ENCODE data around the gene ARHGAP22.

ARHGAP22 gene

DNA sequence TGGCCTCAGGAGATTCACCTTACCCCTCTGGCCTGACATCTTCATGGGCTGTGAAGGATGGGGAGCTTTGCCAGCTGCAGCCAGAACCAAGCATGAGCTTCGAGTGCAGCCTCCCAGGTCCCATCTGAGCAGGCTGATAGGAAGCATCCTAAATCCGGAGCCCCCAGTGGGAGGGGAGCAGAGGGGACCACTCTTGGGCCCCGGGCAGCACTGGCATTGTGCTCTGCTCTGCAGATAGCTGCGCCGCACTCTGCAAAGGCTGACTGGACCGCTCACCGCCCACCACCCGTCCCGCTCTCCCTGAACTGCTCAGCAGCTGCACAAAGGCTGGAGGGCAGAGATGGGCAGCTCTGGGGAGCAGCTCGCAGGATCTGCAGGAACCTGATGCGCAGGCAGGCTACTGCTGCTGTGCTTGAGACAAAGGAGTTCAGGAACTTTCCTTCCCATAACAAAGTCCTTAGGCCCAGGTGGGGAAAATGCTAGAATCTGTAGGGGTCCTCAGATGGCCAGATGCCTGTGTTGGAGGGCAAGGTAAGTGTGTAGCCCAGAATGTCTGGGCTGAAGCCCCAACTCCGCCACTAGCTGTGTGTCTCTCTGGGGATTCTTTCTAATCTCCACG, 51.8 kb downstream of the ARHGAP22 start:
- no peak for DNase-seq (ENCODE audit: low read depth)

DNA sequence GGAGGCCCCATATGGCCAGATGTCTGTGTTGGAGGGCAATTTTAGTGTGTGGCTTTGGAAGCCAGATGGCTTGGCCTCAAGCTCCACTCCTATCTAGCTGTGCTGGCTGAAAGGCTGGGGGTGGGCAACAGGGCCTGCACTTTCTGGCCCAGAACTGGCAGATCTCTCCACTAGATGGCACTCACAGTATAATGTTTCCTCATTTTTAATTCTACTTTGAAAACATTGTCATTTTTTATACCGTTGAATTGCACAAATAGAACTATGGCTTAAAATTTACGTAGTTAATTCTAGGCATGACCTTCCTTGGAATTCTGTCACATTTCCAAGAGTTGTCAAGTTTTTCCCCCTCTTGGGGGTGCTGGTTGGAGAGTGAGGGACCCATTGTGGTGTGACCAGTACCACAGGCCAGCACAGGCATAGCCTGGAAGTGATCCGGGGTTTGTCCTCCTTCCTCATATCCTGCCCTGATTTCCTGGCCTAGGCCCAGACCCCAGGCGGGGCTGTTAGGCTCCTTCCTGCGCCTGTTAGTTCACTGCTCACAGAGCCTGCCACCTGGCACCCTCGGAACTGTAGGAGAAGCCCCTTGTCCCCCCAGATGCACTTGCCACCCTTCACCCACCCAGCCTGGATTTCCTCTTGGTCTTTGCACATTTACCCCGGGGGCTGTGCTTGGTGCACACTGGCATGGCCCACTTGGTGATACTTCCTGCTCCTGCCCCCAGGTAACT, 52.8 kb downstream of the ARHGAP22 start:
- no peak for DNase-seq (ENCODE audit: low read depth)

DNA sequence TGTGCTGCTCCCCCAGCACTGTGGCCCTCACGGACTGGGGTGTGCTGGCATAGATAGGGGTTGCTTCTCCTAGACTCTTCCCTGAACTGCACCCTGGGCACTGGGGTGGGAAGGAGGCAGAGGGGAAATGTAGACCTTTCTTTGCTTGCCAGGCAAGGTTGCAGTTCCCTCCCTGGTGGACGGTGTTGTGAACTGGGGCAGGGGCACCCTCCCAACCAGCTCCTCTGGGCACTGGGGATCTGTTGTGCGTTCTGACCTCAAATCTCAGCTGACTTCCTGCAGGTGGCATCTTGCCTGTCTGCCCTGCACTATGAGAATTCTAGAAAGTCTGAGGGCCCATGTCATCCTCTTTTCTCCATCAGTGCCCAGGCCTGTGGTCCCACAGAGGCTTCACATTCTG, 53.9 kb downstream of the ARHGAP22 start:
- no peak for DNase-seq (ENCODE audit: low read depth)

DNA sequence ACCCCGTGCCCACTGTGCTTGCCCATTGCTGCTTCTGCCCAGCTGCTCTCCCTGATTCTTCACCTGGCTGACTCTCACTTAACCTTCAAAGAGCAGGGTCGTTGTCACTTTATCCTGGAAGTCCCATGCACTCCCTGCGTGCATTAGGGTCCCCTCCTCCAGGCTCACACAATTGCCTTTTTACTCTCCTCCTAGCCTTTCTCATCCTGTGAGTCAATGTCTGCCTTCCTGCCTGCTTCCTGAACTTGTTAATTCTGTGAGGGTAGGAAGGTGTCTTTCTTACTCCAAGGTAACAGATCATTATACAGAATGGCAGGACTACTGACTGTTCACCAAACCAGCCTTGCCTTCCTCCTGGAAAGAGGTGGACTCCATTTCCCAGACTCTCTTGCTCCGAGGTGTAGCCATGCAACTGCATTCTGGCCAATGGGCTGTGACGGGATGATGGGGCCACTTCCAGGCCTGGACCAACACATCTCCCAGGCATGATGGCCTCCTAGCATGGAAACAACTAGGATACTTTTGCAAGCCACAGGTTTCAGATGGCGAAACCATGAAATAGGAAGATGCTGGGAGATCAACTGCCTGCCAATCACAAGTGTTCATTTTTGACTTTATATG, 54.7 kb downstream of the ARHGAP22 start:
- no peak for DNase-seq (ENCODE audit: low read depth)

DNA sequence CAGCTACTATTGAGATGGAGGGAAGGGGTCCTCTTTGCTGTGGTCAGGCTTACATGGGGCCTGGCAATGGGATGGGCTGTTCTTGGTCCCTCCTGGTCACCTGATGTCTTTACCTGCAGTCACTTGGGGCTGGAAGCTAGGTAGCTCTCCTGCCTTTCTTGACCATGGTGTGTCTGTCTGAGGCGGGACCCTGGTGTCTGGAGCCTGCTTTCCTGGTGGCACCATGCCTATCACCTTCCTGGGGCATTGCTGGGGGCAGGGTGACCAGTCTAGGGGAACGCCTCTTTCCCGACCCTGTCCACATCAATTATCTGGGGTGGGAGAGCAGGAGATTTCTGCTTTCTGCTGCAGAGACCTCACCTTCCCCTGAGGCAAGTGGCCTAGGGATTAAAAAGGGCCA, 55.6 kb downstream of the ARHGAP22 start:
- DNase-seq (ENCODE audit: low read depth), result no peak

DNA sequence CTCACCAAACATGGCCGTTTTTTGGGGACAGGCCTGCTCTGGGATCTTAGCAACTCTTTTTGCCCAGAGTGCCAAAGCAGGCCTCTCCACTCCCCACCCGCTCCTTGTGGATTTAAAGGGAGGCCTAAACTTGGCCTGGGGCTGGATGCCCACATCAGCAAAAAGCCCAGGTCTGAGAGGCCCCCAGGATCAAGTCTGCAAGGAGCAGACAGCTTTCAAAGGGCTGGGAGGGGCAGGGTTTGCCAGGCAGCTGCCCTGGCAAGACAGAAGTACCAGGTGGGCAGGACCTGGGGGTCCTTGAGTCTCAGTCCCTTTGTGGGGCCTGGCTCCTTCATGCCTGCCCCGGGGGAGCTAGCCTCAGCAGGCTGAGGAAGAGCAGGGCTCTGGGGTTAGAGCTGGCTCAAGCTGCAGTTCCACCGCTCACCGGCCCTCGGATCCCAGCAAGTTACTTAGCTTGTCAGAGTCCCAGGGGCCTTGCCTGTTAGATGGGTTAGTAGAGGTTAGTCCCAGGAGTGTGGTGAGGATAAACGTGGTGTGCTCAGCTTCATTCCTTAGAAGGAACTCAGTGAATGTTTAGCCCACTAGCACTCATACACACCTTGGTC, 56.2 kb downstream of the ARHGAP22 start:
- no peak for DNase-seq (ENCODE audit: low read depth)

DNA sequence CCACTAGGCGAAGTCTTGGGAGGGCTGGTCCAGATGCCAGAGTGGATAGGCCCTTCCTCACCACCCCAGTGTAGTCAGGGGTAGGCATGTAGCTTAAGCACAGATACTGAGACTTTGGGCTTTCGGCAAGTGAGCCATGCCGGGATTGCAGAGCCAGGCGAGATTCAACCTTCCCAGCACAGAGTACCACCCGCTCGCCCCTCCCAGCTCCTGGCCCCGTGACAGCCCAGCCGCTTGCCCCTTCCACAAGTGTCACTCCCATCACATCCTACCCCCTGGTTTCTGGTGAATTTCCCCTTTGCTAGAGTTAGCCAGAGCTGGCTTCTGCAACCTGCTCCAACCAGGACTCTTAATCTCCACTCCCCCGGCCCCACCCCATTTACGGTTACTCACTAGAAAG, 56.9 kb downstream of the ARHGAP22 start:
- DNase-seq (ENCODE audit: low read depth), result no peak

DNA sequence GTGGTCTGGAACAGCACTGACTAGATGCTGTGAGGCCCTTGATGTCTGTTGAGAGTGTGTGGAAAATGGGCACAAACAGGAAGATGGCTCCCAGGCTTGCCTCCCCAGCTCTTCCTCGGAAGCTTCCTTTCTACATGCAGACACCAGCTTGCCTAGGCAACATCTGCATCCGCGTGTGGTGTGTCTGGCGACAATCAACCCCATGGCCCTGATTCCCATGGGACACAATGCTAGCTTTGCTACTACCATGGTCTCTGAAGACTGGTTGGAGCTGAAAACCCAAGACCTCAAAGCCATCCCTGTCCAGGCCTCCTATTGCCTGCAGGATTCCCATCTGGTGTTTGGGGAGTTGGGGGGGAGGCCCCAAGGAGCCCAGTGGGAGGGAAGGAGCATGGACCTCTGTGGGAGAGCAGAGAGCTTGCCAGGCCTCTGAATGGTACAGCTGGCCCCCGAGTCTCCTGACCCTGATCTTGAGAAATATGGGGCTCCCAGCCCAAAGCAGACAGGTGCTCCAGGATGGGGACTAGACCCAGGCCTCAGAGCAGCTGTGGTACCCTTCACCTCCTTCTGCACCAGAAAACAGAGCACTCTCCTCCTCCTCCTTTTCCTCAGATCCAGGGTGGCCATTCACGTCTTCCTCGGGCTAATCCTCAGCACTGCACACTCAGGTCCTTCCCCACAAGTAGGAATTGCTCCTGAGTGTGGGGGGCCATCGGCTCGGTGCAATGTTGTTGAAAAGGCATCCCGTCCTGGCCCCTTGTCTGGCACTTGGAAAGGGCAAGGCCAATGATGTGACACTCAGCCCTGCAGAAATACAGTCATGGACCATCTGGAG, 57.6 kb downstream of the ARHGAP22 start:
- no peak for DNase-seq (ENCODE audit: low read depth)

DNA sequence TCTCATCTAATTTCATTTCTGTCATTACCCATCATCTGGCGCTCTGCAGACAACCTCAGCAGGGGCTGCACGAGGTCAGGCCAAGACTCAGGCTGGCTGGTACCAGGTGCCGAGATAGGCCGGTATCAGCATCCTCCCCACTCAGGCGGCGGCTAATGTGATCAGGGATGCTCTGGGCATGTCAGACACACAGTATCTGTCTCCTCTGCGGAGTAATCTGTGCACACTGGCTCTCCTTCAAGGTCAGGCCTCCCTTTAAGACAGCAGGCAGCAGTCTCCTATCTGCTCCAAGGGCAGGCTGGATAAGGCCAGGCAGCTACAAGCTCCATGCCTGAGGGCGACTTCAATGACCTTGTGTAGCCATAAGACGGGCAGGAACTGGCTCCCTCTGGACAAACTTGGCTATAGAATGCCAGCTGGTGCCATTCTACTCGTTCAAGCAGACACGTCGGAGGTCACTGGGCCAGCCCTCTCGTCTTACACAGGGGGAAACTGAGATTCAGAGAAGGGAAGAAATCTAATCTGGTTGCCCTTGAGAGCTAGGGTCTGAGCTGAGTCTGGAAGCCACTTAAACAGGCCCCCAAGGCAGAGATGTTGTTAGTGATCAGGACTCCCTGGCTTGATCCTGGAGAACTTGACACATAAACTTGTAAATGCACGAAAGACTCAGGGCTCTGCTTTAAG, 59.3 kb downstream of the ARHGAP22 start:
- DNase-seq (ENCODE audit: low read depth), result no peak

DNA sequence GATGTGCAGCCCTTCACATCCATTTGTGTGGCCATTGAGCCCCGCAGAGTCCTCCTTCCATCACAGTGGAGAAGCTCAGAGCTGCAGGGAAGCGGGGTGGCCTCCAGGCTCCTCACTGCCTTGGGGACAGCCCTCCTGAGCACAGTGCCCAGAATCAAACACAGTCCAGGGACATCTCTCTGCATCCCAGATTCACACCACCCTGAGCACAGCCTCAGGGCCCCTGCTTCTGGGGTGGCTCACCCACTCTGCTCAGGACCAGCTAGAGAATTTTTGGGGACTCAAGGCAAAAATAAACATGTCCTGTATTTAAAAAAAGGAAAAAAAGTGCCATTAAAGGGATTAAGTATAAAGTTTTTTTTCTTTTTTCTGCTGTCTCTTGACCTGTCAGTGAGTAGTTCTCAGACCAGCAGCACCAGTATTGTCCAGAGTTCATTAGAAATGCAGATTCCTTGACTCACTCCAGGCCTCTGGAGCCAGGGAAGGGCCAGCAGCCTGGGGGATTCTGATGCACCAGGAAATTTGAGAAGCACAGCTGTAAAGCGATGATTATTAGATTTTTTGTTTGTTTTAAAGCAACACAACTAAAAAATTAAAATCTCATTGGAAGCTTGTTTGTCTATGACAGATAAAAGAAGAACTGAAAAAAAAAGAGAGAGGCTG, 61.6 kb downstream of the ARHGAP22 start:
- DNase-seq (ENCODE audit: low read depth), result no peak

DNA sequence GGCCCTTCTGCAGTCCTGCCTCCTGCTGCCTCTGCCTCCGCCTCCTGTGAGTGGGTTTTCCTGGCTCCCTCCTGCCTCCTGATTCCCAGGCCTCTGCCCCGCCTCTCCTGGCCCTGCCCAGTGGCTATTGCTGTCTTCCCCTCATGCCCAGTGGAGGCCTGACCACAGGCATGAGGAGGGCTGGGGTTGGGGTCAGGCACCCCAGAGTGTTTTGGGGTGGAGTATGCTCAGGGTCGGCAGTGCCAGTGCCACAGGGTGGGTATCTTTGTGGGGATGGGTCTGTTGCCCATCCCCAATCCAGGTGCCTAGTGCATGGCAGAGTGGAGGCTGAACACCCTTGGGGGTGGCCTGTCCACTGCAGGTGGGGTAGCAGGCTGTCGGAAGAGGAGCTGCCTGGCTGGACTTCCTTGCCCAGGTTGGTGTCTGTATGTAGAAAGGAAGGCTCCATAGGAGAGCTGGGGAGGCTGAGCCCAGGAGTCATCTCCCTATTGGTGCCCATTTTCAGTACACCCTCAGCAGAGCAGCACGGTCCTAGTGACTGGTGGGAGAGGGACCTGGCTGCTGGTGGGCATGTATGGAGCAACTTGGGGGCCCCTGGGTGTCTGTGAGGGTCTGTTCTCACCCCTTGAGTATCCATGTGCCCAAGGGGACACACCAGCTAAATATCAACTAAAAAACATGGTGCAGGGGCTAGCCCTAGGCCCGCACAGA, 62.2 kb downstream of the ARHGAP22 start:
- no peak for DNase-seq (ENCODE audit: low read depth)

DNA sequence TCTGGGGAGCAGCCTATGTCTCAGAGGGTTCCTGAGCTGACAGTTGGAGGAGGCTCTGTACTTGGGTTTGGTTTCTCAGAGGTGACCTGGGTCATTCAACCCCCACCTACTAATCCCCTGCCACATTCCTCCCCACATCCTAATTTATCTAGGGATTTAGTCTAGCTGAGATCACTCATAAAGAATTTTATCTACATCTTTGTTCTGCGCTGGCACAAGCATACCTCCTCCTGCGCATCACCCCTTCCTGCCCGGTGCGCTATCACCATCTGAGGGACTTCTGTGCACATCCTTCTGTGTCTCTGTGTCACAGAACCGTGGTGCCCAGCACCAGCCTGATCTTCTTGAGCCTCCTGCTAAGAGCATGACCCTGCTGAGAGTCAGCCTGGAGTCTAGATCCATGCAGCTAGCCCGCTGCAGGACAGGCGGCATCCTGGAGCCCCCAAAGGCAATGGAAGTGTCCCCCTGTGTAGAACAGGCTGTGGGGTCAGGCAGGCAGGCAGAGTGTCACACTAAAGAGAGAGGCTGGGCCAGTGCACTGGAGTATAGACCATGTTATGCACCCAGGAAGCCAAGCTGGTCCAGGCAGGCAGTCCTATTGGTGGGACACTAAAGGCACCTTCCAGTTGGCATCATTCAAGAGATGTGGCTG, 63.6 kb downstream of the ARHGAP22 start:
- DNase-seq (ENCODE audit: low read depth), result no peak

DNA sequence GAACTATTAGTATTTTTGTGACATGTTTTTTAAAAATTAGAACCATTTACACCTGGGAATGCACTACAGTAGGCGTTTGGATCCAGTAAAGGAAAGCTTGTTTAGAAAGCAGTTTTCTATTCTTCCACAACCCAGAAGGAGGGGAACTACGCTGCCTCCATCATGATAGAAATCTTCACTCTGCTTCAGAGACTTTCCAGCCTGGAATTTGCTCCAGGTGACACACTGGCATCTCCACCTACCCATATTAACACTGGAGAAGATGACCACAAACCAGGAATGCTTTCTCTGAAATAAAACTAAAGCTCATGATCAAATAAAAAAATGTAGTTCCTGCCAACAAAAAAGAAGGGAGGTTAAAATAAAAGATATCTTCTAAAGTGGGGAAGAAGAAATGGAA, 66.3 kb downstream of the ARHGAP22 start:
- no peak for DNase-seq (ENCODE audit: low read depth)

DNA sequence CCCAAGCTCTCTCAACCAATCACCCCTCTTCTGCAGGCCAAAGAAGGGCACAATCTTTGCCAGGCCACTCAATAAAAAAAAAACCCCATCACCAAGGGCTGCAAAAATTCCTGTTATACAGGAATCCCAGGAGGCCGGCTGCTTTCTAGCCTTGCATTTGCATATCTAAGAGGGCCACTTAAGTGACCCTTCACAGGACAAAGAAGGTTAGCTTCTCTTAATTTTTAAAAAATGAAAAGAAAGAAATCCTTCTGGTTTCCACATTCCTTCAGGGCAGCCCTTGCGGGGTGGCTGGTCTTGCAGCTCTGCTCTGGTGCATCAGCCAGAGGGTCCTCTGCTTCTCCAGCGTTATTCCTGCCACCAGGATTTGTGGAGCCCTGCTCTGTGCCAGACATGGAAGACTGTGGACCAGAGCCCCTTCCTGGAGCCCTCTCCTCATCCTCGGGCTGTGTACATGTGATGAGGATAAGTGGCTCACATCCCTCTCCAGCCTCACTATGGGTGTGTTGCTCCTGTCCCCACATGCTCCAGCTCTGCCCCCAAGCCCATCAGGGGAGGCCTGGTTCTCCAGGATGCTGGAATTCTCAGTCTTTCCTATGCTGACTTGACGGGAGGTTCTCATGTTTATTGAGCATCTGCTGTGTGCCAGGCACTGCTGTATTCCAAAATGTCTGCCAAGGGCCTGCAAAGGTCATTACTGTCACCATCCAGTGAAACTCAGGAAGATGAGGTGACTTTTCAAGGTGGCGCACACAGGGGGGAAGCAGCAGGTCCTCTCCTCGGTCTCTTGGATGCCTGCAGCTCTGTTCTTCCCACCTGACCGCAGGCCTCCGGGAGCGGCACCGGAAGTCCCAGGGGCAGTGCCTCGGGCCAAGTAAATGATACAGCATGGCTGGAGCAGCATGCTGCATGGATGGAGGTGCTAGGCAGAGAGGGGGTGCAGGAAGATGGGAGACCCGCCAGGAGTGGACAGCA, 67.7 kb downstream of the ARHGAP22 start:
- no peak for DNase-seq (ENCODE audit: low read depth)

DNA sequence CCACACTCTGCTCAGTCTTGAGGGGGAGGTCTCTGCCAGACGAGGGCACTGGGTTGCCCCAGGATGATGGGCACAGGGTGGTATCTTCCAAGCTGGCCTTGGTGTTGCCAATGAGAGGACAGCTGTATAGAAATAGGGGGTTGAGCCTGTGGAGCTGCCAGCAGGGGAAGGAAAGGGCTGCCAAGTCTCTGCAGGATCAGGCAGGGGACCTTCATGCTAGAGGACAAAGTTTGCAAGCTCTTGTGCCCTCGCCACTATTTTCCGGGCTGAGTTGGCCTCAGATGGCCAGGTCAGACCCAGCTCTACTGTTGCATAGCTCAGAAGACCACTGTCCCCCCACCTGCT, 68.7 kb downstream of the ARHGAP22 start:
- DNase-seq (ENCODE audit: low read depth), result no peak

DNA sequence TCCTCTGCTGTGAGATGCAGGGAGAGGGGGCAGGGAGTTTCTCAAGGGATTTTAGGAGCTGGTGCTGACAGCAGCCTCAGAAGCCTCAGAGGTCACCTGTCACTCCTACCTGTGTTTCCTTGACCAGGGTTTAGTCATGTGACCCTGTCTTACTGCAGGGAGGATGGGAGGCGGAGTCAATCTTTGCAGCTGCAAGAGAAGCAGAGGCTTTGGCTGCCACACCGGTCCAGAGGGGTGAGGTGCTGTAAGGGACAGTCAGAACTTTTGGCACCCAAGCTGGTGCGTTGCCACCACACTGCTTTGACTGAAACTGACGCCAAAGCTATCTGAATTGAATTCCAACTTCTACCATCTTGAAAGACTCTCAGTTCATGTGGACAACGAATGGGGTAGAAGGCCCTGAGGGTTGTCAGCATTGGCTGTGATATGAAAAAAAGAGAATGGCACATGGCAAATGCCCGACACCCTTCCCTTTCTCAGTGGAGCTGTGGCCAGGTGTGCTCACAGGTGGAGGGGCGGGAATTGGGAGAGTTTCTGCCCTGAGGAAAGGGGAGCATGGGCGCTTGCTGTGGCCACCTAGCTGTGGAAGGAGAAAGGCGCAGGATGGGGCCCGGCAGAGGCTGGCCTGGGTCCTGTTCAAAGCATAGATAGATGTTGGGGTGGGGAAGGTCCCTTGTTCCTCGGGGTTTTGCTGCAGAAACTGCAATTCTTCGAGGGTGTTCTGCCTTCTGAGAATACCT, 69.3 kb downstream of the ARHGAP22 start:
- no peak for DNase-seq (ENCODE audit: low read depth)

DNA sequence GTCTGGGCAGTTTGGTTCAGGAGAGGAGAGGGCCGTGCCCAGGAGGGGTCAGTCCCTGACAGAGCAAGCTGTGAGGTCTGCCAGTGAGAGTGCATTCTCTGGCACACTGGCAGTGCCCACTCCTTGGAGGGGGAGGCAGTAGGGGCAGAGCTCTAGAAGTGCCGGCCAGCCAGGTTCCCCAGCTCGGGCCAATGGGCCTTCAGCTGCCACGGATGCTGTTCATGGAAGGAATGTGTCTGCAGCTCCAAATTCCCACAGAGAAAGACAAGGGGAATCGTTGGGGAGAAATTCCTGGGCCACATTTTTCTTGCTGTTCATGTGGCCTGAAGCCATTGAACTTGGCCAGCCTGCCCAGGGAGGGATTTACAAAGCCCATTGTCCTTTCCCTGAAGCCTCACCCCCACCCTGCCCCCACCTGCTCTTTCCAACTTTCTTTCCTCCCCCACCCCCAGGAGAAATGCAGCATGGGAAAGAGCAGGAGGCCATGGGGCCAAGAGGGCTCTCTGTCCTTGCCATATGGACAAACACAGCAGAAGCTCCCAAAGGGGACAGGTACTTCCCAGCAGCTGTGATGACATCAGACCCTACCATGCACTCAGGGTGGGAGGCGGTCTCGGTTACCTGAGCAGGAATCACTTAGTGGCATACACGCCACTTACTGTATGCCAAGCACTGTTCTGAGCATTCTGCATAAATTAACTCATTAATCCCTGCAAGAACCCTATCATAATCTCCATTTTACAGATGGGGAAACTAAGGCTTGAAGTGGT, 70.7 kb downstream of the ARHGAP22 start:
- DNase-seq (ENCODE audit: low read depth), result no peak
